ENCODE results near the gene ARPP21. TPM values are rescaled to one million over a fixed set of nuclear protein-coding genes. Genes with fewer than 3 reads are reported as not detected.

The ARPP21 gene
- total RNA-seq, 2 donors from 2014 or later, result 0.42 TPM; not detected in 1

DNA sequence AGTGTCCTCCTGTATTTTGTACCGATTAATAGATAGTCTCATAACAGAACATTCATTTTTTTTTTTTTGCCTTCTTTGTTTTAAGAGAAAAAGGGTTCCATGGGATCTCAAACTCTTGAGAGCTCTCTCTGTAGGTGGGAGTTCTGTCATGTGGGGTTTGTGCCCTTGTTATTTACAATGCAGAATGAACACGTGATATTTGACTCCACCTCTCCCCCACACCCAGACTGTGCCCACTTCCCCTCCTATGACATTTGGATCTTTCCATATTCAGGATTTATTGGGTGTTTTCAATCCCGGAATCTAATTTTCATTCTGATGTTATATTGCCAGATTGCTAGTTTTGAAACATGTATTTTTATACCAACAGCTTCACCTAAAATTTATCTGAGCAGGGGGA lies 49.5 kb downstream of the ARPP21 start:
- H3K4me1 ChIP-seq, result no peaks in the 10 kb centered on the region
- no peak overlapping the region for H3K27ac ChIP-seq
- intact Hi-C loops (cut with DNase I), result no loop called here
- no peak overlapping the region for H3K4me3 ChIP-seq
- H3K9me3 ChIP-seq, result no peaks in the 10 kb centered on the region
- no peaks in the 10 kb centered on the region for H3K36me3 ChIP-seq
- H3K9ac ChIP-seq (ENCODE audit: low read depth in 2 of 2, low read length in 2 of 2), result no peak overlapping the region
- no peak for DNase-seq
- TF ChIP-seq, protein P1, sequence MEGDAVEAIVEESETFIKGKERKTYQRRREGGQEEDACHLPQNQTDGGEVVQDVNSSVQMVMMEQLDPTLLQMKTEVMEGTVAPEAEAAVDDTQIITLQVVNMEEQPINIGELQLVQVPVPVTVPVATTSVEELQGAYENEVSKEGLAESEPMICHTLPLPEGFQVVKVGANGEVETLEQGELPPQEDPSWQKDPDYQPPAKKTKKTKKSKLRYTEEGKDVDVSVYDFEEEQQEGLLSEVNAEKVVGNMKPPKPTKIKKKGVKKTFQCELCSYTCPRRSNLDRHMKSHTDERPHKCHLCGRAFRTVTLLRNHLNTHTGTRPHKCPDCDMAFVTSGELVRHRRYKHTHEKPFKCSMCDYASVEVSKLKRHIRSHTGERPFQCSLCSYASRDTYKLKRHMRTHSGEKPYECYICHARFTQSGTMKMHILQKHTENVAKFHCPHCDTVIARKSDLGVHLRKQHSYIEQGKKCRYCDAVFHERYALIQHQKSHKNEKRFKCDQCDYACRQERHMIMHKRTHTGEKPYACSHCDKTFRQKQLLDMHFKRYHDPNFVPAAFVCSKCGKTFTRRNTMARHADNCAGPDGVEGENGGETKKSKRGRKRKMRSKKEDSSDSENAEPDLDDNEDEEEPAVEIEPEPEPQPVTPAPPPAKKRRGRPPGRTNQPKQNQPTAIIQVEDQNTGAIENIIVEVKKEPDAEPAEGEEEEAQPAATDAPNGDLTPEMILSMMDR (IDR thresholded peaks at IDR 0.05), result no peak
- H3K27me3 ChIP-seq, result no peaks in the 10 kb centered on the region

DNA sequence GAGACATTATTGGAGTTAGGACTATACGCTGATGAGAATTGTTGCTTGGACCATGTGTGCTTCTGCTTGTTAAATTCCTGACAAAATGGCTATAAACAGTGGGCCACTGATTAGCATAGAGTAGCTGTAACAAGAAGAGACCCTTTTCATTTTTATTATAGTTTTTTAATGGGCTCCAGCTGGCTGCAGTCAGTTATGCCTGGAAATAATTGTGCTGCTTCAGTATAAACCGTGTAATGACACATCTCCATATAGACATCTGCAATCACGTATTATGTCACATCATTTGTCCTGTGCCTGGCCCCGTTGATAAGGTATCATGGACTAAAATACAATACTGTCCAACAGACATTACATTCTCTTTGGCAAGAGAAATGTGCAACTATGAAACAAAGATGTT lies 50.9 kb downstream of the ARPP21 start:
- DNase-seq, result no peak
- H3K36me3 ChIP-seq, result no peaks in the 10 kb centered on the region
- H3K27ac ChIP-seq, result no peak overlapping the region
- no peaks in the 10 kb centered on the region for H3K4me1 ChIP-seq
- no peaks in the 10 kb centered on the region for H3K27me3 ChIP-seq
- H3K9ac ChIP-seq (ENCODE audit: low read depth in 2 of 2, low read length in 2 of 2), result no peak overlapping the region
- H3K4me3 ChIP-seq, result no peak overlapping the region
- H3K9me3 ChIP-seq, result no peaks in the 10 kb centered on the region
- intact Hi-C loops (cut with DNase I), result no loop called here
- TF ChIP-seq, protein P1 (IDR thresholded peaks at IDR 0.05), result no peak

DNA sequence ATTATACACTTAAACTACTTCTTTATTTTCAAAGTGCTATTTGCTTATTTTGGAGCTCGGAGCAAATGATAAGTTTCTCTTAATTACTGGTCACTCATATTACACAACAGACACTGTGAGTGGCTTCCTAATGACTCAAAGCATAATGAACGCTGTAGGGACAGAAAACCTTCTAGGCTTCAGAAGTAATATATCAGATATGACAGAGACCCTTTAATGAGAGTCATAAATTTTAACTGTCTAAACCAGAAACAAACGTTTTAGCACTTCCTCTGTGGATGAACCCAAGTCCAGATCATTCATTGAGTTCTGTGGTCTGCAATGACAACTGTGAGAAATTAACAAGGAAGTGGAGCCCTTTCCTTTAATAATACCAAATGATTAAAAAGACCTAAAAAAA lies 66.6 kb downstream of the ARPP21 start:
- TF ChIP-seq, protein P1 (IDR thresholded peaks at IDR 0.05), result no peak

DNA sequence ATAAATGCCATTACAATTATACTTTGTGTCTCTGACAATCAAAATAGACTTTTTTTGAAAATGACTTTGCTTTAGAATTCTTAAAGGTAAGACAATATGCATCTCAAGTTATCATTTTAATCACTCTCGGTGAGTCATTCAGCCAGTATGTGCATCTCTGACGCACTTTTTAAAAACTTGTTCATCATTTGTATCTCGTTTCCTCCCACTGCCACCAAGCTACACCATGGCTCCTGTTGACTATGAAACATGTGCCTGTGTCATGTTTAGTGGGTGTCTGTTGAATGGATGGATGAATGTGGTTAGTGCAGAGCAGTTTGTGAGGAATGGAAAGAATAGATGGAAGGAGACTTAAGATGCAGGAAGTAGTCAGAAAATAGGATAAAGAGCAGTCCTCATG lies 68.6 kb downstream of the ARPP21 start:
- Histone ChIP-seq H3K36me3 (no peaks in the 10 kb centered on the region), H3K4me1 (no peaks in the 10 kb centered on the region), H3K4me3 (no peak overlapping the region), H3K9ac (ENCODE audit: low read depth in 2 of 2, low read length in 2 of 2) (no peak overlapping the region), H3K27me3 (no peaks in the 10 kb centered on the region), H3K9me3 (no peaks in the 10 kb centered on the region), H3K27ac (no peak overlapping the region)
- intact Hi-C loops (cut with DNase I), result no loop called here
- DNase-seq, result no peak
- TF ChIP-seq, protein P1 (IDR thresholded peaks at IDR 0.05), result no peak

More for the DNA sequence above, 66.6 kb downstream of the ARPP21 start:
- intact Hi-C loops (cut with DNase I), result no loop called here
- no peaks in the 10 kb centered on the region for H3K36me3 ChIP-seq
- no peak overlapping the region for H3K9ac ChIP-seq (ENCODE audit: low read depth in 2 of 2, low read length in 2 of 2)
- H3K9me3 ChIP-seq, result no peaks in the 10 kb centered on the region
- no peaks in the 10 kb centered on the region for H3K27me3 ChIP-seq
- no peak overlapping the region for H3K27ac ChIP-seq
- DNase-seq, result no peak
- H3K4me3 ChIP-seq, result no peak overlapping the region
- H3K4me1 ChIP-seq, result no peaks in the 10 kb centered on the region

DNA sequence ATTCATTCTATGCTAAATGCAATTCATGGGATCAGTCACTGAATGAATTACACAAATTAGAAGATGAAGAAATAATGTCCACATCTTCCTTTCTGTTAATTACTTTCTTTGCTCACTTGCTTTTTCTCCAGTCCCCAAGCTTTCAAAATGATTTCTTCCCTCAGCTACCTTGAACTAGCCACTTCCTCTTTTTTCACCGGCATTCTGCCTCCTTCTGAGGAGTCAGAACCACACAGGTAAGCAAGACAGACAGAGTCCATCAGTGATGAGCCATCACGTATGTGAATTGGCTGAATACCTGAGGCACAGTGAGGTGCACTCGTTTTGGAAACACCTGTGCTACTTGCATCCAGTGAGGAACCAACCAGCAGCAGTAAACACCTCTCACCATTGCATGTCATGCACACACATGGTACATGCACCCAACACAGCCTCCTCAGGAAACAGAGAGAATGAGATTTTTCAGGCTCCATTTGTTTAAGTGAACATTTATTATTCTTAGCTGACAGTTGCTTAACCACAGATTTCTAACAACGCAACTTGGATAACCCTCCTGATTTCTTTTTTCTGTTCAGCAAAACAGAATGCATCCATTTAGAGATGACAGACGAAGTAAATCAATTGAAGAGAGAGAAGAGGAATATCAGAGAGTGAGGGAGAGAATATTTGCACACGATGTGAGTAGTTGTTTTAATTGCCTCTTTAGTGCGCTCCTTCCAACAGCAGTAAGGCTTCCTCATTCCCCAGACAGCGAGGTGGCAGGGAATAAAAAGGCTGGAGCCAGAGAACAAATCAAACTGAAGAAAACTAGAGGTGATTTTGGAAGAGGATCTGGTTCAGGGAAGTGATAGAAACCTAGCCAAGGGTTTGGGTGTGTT lies 69.3 kb downstream of the ARPP21 start:
- Histone ChIP-seq H3K27me3 (no peaks in the 10 kb centered on the region), H3K4me1 (no peaks in the 10 kb centered on the region), H3K27ac (no peak overlapping the region), H3K9ac (ENCODE audit: low read depth in 2 of 2, low read length in 2 of 2) (no peak overlapping the region), H3K36me3 (no peaks in the 10 kb centered on the region), H3K9me3 (no peaks in the 10 kb centered on the region), H3K4me3 (no peak overlapping the region)
- DNase-seq, result no peak
- TF ChIP-seq, protein P1 (IDR thresholded peaks at IDR 0.05), result no peak
- intact Hi-C loops (cut with DNase I), result no loop called here
